NOMO-1 treated with dmso at 0.1 percent for 144 hours (cell line): ENCODE results near the gene TRHDE.

Source experiments
- DNase-seq: peaks from one replicate; lab custom pipeline; 2025; ENCODE audit not compliant: unreplicated experiment; lab: John Stamatoyannopoulos, UW

TRHDE gene

GRCh38 chr12:72434999-72435398, 162.8 kb downstream of the TRHDE start:
- no peak for DNase-seq

- DNase-seq: no peak
Measured at GRCh38 chr12:72442217-72442616, 170.0 kb downstream of the TRHDE start.

DNA sequence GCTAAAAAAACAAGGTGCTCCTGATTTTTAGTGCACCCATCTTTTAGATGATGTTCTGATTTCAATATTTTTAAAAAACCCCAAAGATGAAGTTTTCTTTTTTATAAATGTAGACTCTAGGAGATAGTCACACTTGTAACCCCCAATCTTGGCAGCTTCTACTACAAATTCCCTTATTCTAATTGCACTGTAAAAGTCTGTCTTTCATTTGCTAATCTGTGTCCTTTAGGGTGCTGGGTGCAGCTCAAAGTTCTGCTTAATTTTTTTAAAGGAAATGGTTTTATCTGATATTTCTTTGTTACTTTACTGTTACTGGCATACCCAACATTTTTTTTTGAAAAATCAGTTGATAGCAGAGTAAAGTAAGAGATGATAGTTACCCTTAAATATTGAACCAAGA, 172.0 kb downstream of the TRHDE start:
- no peak for DNase-seq

DNA sequence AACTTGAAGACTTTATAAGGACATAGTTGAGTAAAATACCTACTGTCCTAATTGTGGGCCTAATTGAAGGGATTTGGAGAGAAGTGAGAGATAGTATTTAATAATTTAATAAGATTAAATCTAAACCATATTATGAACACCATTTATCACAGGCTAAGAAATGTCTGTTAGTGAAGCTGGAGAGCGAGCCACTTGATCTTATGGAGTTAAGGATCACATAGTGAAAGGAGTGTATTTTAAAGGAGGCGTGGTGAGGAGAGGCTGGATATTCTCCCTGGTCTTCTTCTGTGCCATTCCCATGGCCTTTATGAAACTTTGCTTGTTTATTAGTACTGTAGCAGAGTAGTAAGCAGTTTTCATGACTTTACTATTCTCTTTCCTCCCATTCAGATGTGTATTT, 172.4 kb downstream of the TRHDE start:
- DNase-seq: no peak

GRCh38 chr12:72448089-72448488, 175.9 kb downstream of the TRHDE start:
- no peak for DNase-seq

DNA sequence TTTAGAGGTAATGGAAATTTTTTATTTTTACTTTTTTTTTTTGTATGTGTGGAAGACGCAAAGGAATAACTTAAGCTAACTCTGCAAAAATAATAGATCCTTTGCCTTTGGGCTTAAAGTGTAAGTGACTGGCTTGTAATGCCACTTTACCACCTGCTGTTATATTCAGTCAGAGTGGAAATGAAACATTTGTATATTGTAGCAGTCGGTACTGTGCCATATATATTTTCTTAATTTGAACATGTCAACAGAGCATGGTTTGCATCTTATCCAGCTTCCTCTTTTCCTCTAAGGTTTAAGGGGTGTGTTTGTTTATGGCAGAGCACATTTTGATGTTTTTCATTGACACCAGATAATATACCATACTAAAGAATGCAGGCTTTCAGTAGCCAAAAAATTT, 176.6 kb downstream of the TRHDE start:
- no peak for DNase-seq

GRCh38 chr12:72453066-72453465, 180.9 kb downstream of the TRHDE start:
- DNase-seq: no peak

- no peak for DNase-seq
Measured at GRCh38 chr12:72453550-72453949, 181.4 kb downstream of the TRHDE start.

- DNase-seq: no peak
Measured at GRCh38 chr12:72464471-72464870, 192.3 kb downstream of the TRHDE start.

DNA sequence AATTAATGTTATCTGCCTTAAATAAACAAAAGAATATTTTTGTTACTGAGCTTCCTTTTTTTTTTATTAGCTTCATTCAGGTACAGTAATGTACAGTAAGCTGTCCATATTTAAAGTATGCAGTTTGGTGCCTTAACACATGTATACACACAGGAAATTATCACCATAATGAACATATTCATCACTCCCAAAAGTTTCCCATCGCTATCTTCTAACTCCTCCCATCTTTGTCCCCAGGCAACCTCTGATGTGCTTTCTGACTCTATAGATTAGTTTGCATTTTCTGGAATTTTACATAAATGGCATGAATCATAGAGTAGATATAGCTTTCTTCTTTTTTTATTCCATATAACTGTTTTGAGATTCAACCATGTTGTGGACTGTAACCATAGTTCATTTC, 193.0 kb downstream of the TRHDE start:
- no peak for DNase-seq

- DNase-seq: no peak
Measured at GRCh38 chr12:72465940-72466630, 193.9 kb downstream of the TRHDE start.

DNA sequence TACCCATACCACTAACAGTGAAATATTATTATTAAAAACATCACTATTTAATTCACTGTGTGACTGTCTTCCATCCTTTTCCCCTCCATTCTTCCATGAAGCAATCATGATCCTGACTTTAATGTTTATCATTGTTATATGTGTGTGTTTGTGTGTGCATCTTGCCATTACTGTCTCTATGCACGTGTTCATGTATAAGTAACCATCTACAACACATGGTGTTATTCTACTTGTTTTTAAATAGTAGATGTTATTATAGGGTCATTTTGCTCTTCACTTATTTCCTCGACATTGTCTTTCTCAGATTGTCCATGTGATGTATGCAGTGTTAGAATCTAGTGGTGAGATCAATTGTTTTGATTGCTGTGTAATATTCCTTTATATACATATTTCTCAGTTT, 195.8 kb downstream of the TRHDE start:
- no peak for DNase-seq

DNA sequence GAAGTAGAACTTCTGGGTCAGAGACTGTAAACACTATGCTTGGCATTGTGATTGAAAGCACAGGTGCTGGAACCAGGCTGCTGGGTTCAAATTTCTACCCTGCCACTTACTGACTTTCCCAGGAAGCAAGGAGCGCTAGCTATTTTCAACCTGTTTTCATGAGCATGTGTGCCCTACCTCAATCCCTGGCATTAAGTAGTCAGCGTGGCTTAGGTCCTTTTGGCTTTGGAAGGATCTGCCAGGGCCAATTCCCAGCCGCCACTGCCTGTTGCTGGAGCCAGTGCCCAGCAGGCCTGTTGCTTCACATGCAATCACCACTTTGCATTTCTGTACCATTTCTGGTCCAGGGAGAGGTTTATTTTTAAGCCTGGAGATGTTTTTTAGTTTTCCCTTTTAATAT, 196.3 kb downstream of the TRHDE start:
- no peak for DNase-seq

DNA sequence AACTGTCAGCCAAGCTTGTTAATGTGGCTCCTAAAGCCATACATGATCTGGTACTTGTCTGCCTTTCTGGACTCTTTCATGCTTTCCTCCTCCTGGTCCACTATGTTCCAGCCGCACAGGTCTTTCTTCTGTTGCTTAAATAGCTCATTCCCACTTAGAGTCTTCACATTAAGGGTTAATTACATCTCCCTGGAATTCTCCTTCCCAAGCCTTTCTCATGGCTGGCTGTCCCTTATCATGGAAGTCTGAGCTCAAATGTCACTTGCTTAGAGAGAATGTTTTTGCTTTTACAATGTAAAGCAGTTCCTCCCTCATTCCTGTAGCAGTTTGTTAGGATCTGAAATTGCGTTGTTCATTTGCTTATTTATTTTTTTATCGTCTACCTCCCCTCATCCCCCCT, 199.6 kb downstream of the TRHDE start:
- no peak for DNase-seq

DNA sequence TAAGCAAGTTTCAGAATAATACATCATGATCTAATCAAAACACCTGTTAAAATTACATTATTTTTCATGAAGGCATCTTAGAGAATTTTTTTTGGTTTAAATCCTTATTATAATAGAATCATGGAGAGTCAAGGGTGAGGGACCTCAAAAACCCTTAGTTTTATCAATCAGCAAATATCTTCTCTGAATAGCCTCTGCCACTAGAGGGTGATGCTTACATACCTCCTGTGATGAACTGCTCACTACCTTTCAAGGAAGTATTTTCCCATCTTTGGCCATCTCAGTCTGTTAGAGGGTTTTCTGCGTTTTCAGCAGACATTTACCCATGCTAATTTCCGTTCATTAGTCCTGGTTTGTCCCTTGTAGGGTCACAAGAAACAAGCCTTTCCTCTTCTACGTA, 200.2 kb downstream of the TRHDE start:
- DNase-seq: no peak

DNA sequence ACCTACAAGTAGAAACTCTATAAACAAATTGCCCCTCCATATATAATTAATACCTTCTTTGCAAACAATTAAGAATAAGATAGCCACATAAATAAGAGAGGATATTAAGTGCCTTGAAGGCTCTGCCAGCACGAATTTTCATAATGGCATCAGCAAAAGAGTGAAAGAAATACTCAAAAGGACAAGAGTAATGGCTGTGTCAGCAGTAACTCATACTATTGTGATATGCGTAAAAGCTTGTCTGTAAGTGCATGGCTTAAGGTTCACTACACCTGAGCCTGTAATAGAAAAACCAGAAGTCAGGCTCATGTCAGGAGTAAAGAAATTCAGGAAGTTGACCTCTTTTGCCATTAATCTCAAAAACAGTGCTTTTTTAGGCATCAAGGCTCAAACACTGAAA, 204.1 kb downstream of the TRHDE start:
- DNase-seq: no peak

DNA sequence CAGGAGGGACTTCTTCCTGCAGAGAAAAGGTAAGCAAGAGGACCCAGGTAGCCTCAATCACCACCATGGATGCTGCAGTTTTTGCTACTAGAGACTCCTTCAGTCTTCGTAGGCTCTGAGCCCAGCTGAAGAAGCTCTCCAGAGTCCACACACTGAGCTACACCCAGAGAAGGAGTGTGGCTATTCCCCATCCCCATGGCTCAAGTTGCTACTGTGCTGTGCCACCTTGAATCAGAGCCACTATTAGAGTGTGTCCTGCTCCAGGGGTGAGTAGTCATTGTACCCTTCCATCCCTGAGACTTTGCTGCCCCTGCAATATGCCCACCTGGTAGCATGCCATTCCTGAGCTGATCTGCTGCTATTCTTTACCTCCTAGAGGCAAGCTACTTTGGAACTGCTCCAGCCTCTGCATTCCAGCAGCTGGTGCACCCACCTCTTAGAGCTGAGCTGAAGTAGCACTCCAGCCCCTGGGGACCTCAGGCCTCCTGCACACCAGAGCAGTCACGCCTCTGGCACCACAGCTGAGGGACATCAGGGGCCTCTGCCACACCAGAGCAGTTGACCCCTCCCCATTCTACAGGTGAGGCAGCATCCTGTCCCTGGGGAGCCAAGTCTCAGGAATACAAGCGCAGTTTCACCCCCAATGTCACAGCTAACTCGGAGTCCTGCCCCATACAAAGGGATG, 213.0 kb downstream of the TRHDE start:
- DNase-seq: no peak

GRCh38 chr12:72491426-72491825, 219.3 kb downstream of the TRHDE start:
- DNase-seq: no peak

GRCh38 chr12:72493407-72493806, 221.2 kb downstream of the TRHDE start:
- DNase-seq: no peak

GRCh38 chr12:72498354-72498753, 226.2 kb downstream of the TRHDE start:
- DNase-seq: no peak

GRCh38 chr12:72499244-72499643, 227.1 kb downstream of the TRHDE start:
- no peak for DNase-seq

- DNase-seq: no peak
Measured at GRCh38 chr12:72502546-72502945, 230.4 kb downstream of the TRHDE start.

- no peak for DNase-seq
Measured at GRCh38 chr12:72505227-72505626, 233.1 kb downstream of the TRHDE start.
